Stimulated activated CD4-positive, alpha-beta T cell treated with anti-CD3 and anti-CD28 coated beads, Interleukin-12 subunit alpha, Interleukin-12 subunit beta, amount 100 ng/mL, for 24 hours (primary cell): Measurements from ENCODE around the gene FARP2.

Experiments used
- DNase-seq, 2 experiments: peaks; one replicate each; pipeline ENCODE4 v3.0.0-alpha.2; 2020; ENCODE audit warnings: low read depth in 2 of 2

Gene FARP2

GRCh38 chr2:241325257-241325656, 30.8 kb upstream of the FARP2 start:
- DNase-seq = no peak

GRCh38 chr2:241329669-241330615, 26.1 kb upstream of the FARP2 start:
- DNase-seq = no peak

GRCh38 chr2:241330616-241330981, 25.5 kb upstream of the FARP2 start:
- DNase-seq = no peak

- DNase-seq = no peak
Measured at GRCh38 chr2:241334813-241335212, 21.3 kb upstream of the FARP2 start.

- DNase-seq = no peak
Measured at GRCh38 chr2:241339839-241340630, 16.1 kb upstream of the FARP2 start.

GRCh38 chr2:241340631-241341163, 15.4 kb upstream of the FARP2 start:
- no peak for DNase-seq

GRCh38 chr2:241344925-241345651, 11.0 kb upstream of the FARP2 start:
- no peak for DNase-seq

GRCh38 chr2:241349941-241350340, 6.1 kb upstream of the FARP2 start:
- no peak for DNase-seq

- no peak for DNase-seq
Measured at GRCh38 chr2:241350530-241350877, 5.6 kb upstream of the FARP2 start.

GRCh38 chr2:241350878-241351639, 5.0 kb upstream of the FARP2 start:
- DNase-seq = no peak

GRCh38 chr2:241351640-241352031, 4.4 kb upstream of the FARP2 start:
- DNase-seq = no peak

GRCh38 chr2:241352227-241352626, 3.9 kb upstream of the FARP2 start:
- no peak for DNase-seq

- peak; percentile 60 to 63 for DNase-seq
Measured at GRCh38 chr2:241354668-241355658, 1.1 kb upstream of the FARP2 start.

GRCh38 chr2:241356871-241357260, 781 bp downstream of the FARP2 start:
- no peak for DNase-seq

GRCh38 chr2:241357531-241357930, 1.4 kb downstream of the FARP2 start:
- DNase-seq = no peak

GRCh38 chr2:241358470-241358869, 2.4 kb downstream of the FARP2 start:
- no peak for DNase-seq

- no peak for DNase-seq
Measured at GRCh38 chr2:241359481-241360045, 3.5 kb downstream of the FARP2 start.

- DNase-seq = no peak
Measured at GRCh38 chr2:241363426-241363825, 7.3 kb downstream of the FARP2 start.

GRCh38 chr2:241364781-241365180, 8.7 kb downstream of the FARP2 start:
- no peak for DNase-seq

GRCh38 chr2:241366678-241367077, 10.6 kb downstream of the FARP2 start:
- DNase-seq = no peak
